IMR-90 (cell line): Measurements from ENCODE around the gene DYNLT4. TPM values are rescaled to one million over a fixed set of nuclear protein-coding genes. Genes with fewer than 3 reads are reported as not detected.

Source experiments
- ATAC-seq: fragments of 200-7000 bp; cut with Tn5 transposase; 2 replicates; pipeline ENCODE4 v1.9.1; 2020; ENCODE audit warnings: low read depth, mild to moderate bottlenecking, moderate library complexity
- BruUV-seq: library from RNA; stranded (reverse); fragments of 400-500 nt; replicated peaks from 2 replicates; lab custom pipeline; 2021; lab: Mats Ljungman, UMichigan
- CTCF ChIA-PET: fragments of 300-600 bp; formaldehyde crosslinking; extraction: SDS; loops from one replicate; lab custom pipeline; 2021; ENCODE audit warnings: antibody characterized with exemption; lab: Yijun Ruan, JAX
- POLR2A ChIA-PET: fragments of 300-600 bp; sonication (Branson Sonifier 250); formaldehyde crosslinking; loops from one replicate; lab custom pipeline; 2022; ENCODE audit warnings: antibody characterized with exemption; ENCODE audit not compliant: unreplicated experiment; lab: Charles Lee
- DNase-seq: peaks from one replicate; pipeline ENCODE4 v3.0.0; 2013
- H2AFZ ChIP-seq: replicated peaks from 2 replicates; pipeline ENCODE3; 2013; ENCODE audit warnings: low read length, mild to moderate bottlenecking; ENCODE audit not compliant: poor library complexity
- H2AK5ac ChIP-seq: 2 replicates; pipeline ENCODE4 v1.6.1; 2013; ENCODE audit warnings: low read depth, low read length, inconsistent platforms
- H2AK9ac ChIP-seq: replicated peaks from 2 replicates; pipeline ENCODE3; 2013; ENCODE audit warnings: mild to moderate bottlenecking, low read depth, low read length, moderate library complexity; ENCODE audit not compliant: poor library complexity
- H2BK120ac ChIP-seq: 2 replicates; pipeline ENCODE4 v1.6.1; 2013; ENCODE audit warnings: low read depth, low read length, inconsistent platforms
- H2BK15ac ChIP-seq: 3 replicates; pipeline ENCODE4 v1.6.1; 2013; ENCODE audit warnings: low read depth, low read length, inconsistent platforms
- H2BK20ac ChIP-seq: 2 replicates; pipeline ENCODE4 v1.6.1; 2013; ENCODE audit warnings: low read depth, mild to moderate bottlenecking, inconsistent platforms, low read length, moderate library complexity
- H2BK5ac ChIP-seq: 2 replicates; pipeline ENCODE4 v1.6.1; 2013; ENCODE audit warnings: mild to moderate bottlenecking, low read depth, low read length, inconsistent platforms; ENCODE audit not compliant: poor library complexity, severe bottlenecking
- H3K14ac ChIP-seq: replicated peaks from 2 replicates; pipeline ENCODE4 v1.6.1; 2013; ENCODE audit warnings: low read depth, low read length, inconsistent platforms
- H3K18ac ChIP-seq: 2 replicates; pipeline ENCODE4 v1.6.1; 2013; ENCODE audit warnings: low read depth, low read length, control low read depth
- H3K23ac ChIP-seq: 2 replicates; pipeline ENCODE4 v1.6.1; 2013; ENCODE audit warnings: low read depth, low read length, inconsistent platforms
- H3K27ac ChIP-seq: 2 replicates; pipeline ENCODE4 v1.5.1; 2013; ENCODE audit warnings: mild to moderate bottlenecking, control low read depth, low read length; ENCODE audit not compliant: insufficient read depth
- H3K27me3 ChIP-seq: 2 replicates; pipeline ENCODE4 v1.6.1; 2013; ENCODE audit warnings: low read length; ENCODE audit not compliant: control insufficient read depth, insufficient read depth
- H3K36me3 ChIP-seq: 2 replicates; pipeline ENCODE4 v1.6.1; 2013; ENCODE audit warnings: low read length, mixed read lengths; ENCODE audit not compliant: control insufficient read depth, insufficient read depth
- H3K4ac ChIP-seq: 2 replicates; pipeline ENCODE4 v1.6.1; 2013; ENCODE audit warnings: low read depth, low read length, inconsistent platforms
- H3K4me1 ChIP-seq: 2 replicates; pipeline ENCODE4 v1.6.1; 2013; ENCODE audit warnings: low read length, mixed read lengths; ENCODE audit not compliant: control insufficient read depth, insufficient read depth
- H3K4me2 ChIP-seq: 2 replicates; pipeline ENCODE4 v1.6.1; 2013; ENCODE audit warnings: low read depth, mild to moderate bottlenecking, control low read depth, low read length, moderate library complexity
- H3K4me3 ChIP-seq: 2 replicates; pipeline ENCODE4 v1.5.1; 2013; ENCODE audit warnings: low read depth, mild to moderate bottlenecking, control low read depth, low read length, moderate library complexity; ENCODE audit not compliant: insufficient read depth
- H3K56ac ChIP-seq: 2 replicates; pipeline ENCODE4 v1.6.1; 2013; ENCODE audit warnings: low read length, inconsistent platforms; ENCODE audit not compliant: insufficient read depth; ENCODE audit errors: extremely low read depth
- H3K79me1 ChIP-seq, 2 experiments: 2 replicates each; pipeline ENCODE4 v1.6.1; 2013; ENCODE audit warnings: low read length in 2 of 2, inconsistent platforms in 1 of 2, low read depth in 1 of 2
- H3K9ac ChIP-seq: 2 replicates; pipeline ENCODE4 v1.6.1; 2013; ENCODE audit warnings: low read depth, low read length, control low read depth
- H3K9me1 ChIP-seq: 2 replicates; pipeline ENCODE4 v1.6.1; 2013; ENCODE audit warnings: low read length, inconsistent platforms; ENCODE audit not compliant: insufficient read depth
- H3K9me3 ChIP-seq: 2 replicates; pipeline ENCODE4 v1.6.1; 2013; ENCODE audit warnings: low read length; ENCODE audit not compliant: control insufficient read depth, insufficient read depth
- H4K20me1 ChIP-seq: 2 replicates; pipeline ENCODE4 v1.6.1; 2013; ENCODE audit warnings: low read length, inconsistent platforms; ENCODE audit not compliant: insufficient read depth
- H4K5ac ChIP-seq: 2 replicates; pipeline ENCODE4 v1.6.1; 2013; ENCODE audit warnings: mild to moderate bottlenecking, low read depth, low read length, control low read depth
- H4K8ac ChIP-seq, 2 experiments: 2 replicates each; pipeline ENCODE4 v1.6.1; 2013; ENCODE audit warnings: low read depth in 2 of 2, low read length in 2 of 2, control low read depth in 1 of 2, inconsistent platforms in 1 of 2
- H4K91ac ChIP-seq: 2 replicates; pipeline ENCODE4 v1.6.1; 2013; ENCODE audit warnings: low read depth, low read length, inconsistent platforms; ENCODE audit not compliant: insufficient read depth
- POLR2A ChIP-seq: IDR thresholded peaks from 2 replicates; pipeline ENCODE4 v1.6.1; 2012; ENCODE audit warnings: mild to moderate bottlenecking, low read depth, low read length
- WGBS, 2 experiments: methylation state at CpG; one replicate each; pipeline versions ENCODE4 v1.1.5 to v1.1.7; 2013; ENCODE audit warnings: missing lambda C conversion rate in 2 of 2; ENCODE audit not compliant: insufficient read length in 1 of 2; ENCODE audit errors: extremely low coverage in 2 of 2; 5-methylcytosine and 5-hydroxymethylcytosine counted together
- dilution Hi-C: fragments of 300-500 bp; cut with HindIII; formaldehyde crosslinking; loops from one replicate; pipeline ENCODE4 v1.14.3; 2018; ENCODE audit warnings: low sequenced_read_pairs; ENCODE audit not compliant: unreplicated experiment
- in situ Hi-C: fragments of 300-500 bp; cut with MboI; formaldehyde crosslinking; loops from 3 replicates; pipeline ENCODE4 v1.14.3; 2019; ENCODE audit warnings: low sequenced_read_pairs, inconsistent platforms, mixed read lengths
- intact Hi-C: fragments of 100-400 bp; cut with micrococcal nuclease; formaldehyde crosslinking; loops from 2 replicates; pipeline ENCODE4 v1.10.0; 2022
- polyA plus RNA-seq, 3 experiments: library from polyadenylated mRNA; depleted of rRNA; stranded (reverse); fragments of >200 nt; gene quantifications; 2 replicates each; pipeline ENCODE4 v1.2.3, GENCODE V29; 2012; ENCODE audit warnings: low replicate concordance in 1 of 3
- total RNA-seq: library from RNA; depleted of rRNA; stranded (reverse); fragments of >200 nt; gene quantifications from 2 replicates; pipeline ENCODE4 v1.2.3, GENCODE V29; 2012

Gene DYNLT4
- total and polyA plus RNA-seq, 2 of the 4 experiments (the other 2 are of a cell fraction) = not detected

DNA sequence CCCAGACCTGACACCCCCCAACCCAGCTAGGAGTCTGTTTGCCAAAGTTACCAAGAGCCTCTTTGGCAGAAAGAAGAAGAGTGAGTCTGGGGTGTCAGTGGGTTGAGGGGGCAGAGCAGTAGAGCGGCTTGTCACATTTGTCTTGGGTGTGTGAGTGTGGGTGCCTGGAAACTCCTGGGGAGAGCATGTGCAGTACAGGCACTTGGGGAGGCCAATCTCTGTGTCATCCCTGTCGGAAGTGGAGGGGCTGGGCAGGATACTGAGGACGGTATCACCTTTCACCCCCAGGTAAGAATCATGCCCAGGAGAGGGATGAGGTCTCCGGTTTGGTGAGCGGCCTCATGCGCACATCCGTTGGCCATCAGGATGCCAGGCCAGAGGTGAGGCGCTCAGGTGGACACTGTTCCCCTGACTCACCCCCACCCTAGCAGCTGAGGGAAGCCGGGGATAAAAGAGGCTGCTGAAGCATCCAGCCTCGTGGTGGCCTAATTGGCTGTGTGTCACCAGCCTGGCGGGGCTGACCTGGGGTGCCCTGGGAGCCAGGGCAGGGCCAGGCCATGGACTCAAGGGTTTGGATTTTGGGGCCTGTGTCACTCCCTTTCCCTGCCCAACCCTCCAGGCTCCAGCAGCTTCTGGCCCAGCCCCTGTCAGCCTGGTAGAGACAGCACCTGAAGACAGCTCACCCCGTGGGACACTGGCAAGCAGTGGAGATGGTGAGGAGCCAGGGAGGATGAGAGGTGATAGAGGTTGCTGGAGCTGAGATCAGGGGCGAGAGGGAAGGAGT lies 3.6 kb downstream of the DYNLT4 start:
- Histone ChIP-seq H3K4me3 (no peak overlapping the region), H4K8ac (no peak overlapping the region), H3K4me1 (peaks cover 27% of the 10 kb centered on the region), H4K5ac (no peak overlapping the region), H3K79me1 (peaks cover 15 to 45% of the 10 kb centered on the region in 2 experiments), H3K4me2 (no peak overlapping the region), H3K36me3 (peaks cover 37% of the 10 kb centered on the region), H2AK9ac (peak overlapping the region; percentile 23), H3K9ac (no peak overlapping the region), H3K4ac (peak overlapping the region; percentile 65), H3K18ac (no peak overlapping the region), H2AK5ac (no peak overlapping the region), H3K9me3 (no peaks in the 10 kb centered on the region), H3K27ac (no peak overlapping the region), H2BK5ac (no peak overlapping the region), H3K14ac (no peak overlapping the region), H3K9me1 (peaks cover 12% of the 10 kb centered on the region), H4K91ac (no peak overlapping the region), H2BK20ac (no peak overlapping the region), H3K23ac (peak overlapping the region; percentile 56), H3K56ac (no peak overlapping the region), H2BK15ac (no peak overlapping the region), H2AFZ (no peak overlapping the region), H3K27me3 (no peaks in the 10 kb centered on the region), H2BK120ac (no peak overlapping the region), H4K20me1 (peaks cover 29% of the 10 kb centered on the region)
- in situ Hi-C loops (no loop called here), intact Hi-C loops (loop anchor here (10.0 kb wide), 1 partner anchor 501 kb away; no protein-coding TSS in a partner anchor), dilution Hi-C loops (no loop called here)
- WGBS, 2 experiments = no CpG with 5 or more reads among the region's 13 CpGs
- ChIA-PET CTCF (interaction anchor here (0.6 kb wide), 1 partner anchor 15 kb away, joined by 4 read pairs; no protein-coding TSS in a partner anchor), POLR2A (no interaction called here)
- no peak for DNase-seq
- ATAC-seq = no peak
- no peak for TF ChIP-seq POLR2A
- no TSS peak for BruUV-seq
